GM18873 (cell line): ENCODE data around the gene DIS3.
A peak's percentile ranks its signal among the peaks of the same experiment; 100 is the strongest.
"Not testable (repeated sequence)": the region's sequence is repeated elsewhere in the genome, so short reads cannot be mapped to it uniquely, and the experiment has no call there.

Source experiments
- ATAC-seq: cut with Tn5 transposase; IDR thresholded peaks from one replicate; pipeline ENCODE4 v1.9.1; 2021; ENCODE audit warnings: mild to moderate bottlenecking, moderate library complexity, moderate number of reproducible peaks; ENCODE audit not compliant: unreplicated experiment, low FRiP score

DIS3 gene

GRCh38 chr13:72781451-72782439 is at the start of gene DIS3, which contains the start of gene PIBF1:
TSS of gene DIS3 (minus strand) at chr13:72781900. CDS start at chr13:72781832, 68 bp downstream.
TSS of gene PIBF1 (plus strand) at chr13:72782133. CDS start at chr13:72783470, 1,337 bp downstream.
- peak; percentile 97 for ATAC-seq

- ATAC-seq = no peak
Measured at GRCh38 chr13:72823724-72824123, 42.0 kb upstream of the DIS3 start.

GRCh38 chr13:72823081-72823480 is 41.4 kb upstream of the DIS3 start:
- no peak for ATAC-seq

GRCh38 chr13:72820898-72821279 is 39.2 kb upstream of the DIS3 start:
- no peak for ATAC-seq

- ATAC-seq = no peak
Measured at GRCh38 chr13:72820156-72820897, 38.6 kb upstream of the DIS3 start.

GRCh38 chr13:72808917-72809500 is 27.3 kb upstream of the DIS3 start:
- no peak for ATAC-seq

GRCh38 chr13:72806514-72806913 is 24.8 kb upstream of the DIS3 start:
- not testable (repeated sequence) for ATAC-seq

- no peak for ATAC-seq
Measured at GRCh38 chr13:72805676-72806346, 24.1 kb upstream of the DIS3 start.

GRCh38 chr13:72804301-72804700 is 22.6 kb upstream of the DIS3 start:
- ATAC-seq = no peak

GRCh38 chr13:72798817-72799216 is 17.1 kb upstream of the DIS3 start:
- no peak for ATAC-seq

GRCh38 chr13:72792640-72793039 is 10.9 kb upstream of the DIS3 start:
- ATAC-seq = no peak

GRCh38 chr13:72788831-72789230 is 7.1 kb upstream of the DIS3 start:
- ATAC-seq = no peak

GRCh38 chr13:72784679-72785078 is 3.0 kb upstream of the DIS3 start:
- ATAC-seq = not testable (repeated sequence)

GRCh38 chr13:72782717-72783116 is 1.0 kb upstream of the DIS3 start:
- ATAC-seq = no peak

GRCh38 chr13:72774019-72774418 is 7.7 kb downstream of the DIS3 start:
- ATAC-seq = no peak

GRCh38 chr13:72763411-72763810 is 18.3 kb downstream of the DIS3 start:
- ATAC-seq = no peak

GRCh38 chr13:72760189-72760588 is 21.5 kb downstream of the DIS3 start:
- ATAC-seq = no peak

GRCh38 chr13:72757792-72758535 is 23.7 kb downstream of the DIS3 start:
- no peak for ATAC-seq

GRCh38 chr13:72754111-72754510 is 27.6 kb downstream of the DIS3 start:
- ATAC-seq = no peak

- ATAC-seq = no peak
Measured at GRCh38 chr13:72751220-72751619, 30.5 kb downstream of the DIS3 start.
